Measurements from ENCODE around the gene LRRN4.

Gene LRRN4

GRCh38 chr20:6079016-6079415 lies 25.2 kb upstream of the LRRN4 start:
- H3K79me2 ChIP-seq (ENCODE audit: insufficient read depth, low read length): no peaks in the 10 kb centered on the region
- H3F3A ChIP-seq (ENCODE audit: low read depth): no peaks in the 10 kb centered on the region
- H3K9me2 ChIP-seq (replicated peaks; ENCODE audit: low read depth, low read length): no peaks in the 10 kb centered on the region
- H3K9ac ChIP-seq (ENCODE audit: low read depth, low read length, poor library complexity, severe bottlenecking): no peak overlapping the region
- H2AFZ ChIP-seq (ENCODE audit: low read length): no peak overlapping the region
- TF ChIP-seq CTCF (conservative IDR thresholded peaks at IDR 0.05; ENCODE audit: low read length) (no peak), EZH2phosphoT487 (IDR thresholded peaks at IDR 0.05; ENCODE audit: borderline replicate concordance) (no peak)
- H4K20me1 ChIP-seq (ENCODE audit: insufficient read depth, low read length, poor library complexity, severe bottlenecking): no peaks in the 10 kb centered on the region
- no peaks in the 10 kb centered on the region for H3K36me3 ChIP-seq (ENCODE audit: insufficient read depth, low read length)
- H3K9me3 ChIP-seq (ENCODE audit: insufficient read depth, low read depth, low read length): no peaks in the 10 kb centered on the region
- no peak overlapping the region for H3K4me2 ChIP-seq (ENCODE audit: low read depth, low read length, poor library complexity, severe bottlenecking)
- no peaks in the 10 kb centered on the region for H3K27me3 ChIP-seq (ENCODE audit: insufficient read depth, low read length, poor library complexity, severe bottlenecking)
- H3K4me1 ChIP-seq (ENCODE audit: insufficient read depth, low read length, poor library complexity, severe bottlenecking): no peaks in the 10 kb centered on the region
- no peak overlapping the region for H3K4me3 ChIP-seq (ENCODE audit: low read length, poor library complexity, severe bottlenecking)

- TF ChIP-seq CTCF (conservative IDR thresholded peaks at IDR 0.05; ENCODE audit: low read length): no peak
- TF ChIP-seq EZH2phosphoT487 (IDR thresholded peaks at IDR 0.05; ENCODE audit: borderline replicate concordance): no peak
- Histone ChIP-seq H3K27me3 (ENCODE audit: insufficient read depth, low read length, poor library complexity, severe bottlenecking) (no peaks in the 10 kb centered on the region), H3K36me3 (ENCODE audit: insufficient read depth, low read length) (no peaks in the 10 kb centered on the region)
These were observed 21.8 kb upstream of the LRRN4 start for GRCh38 chr20:6075428-6076219.

GRCh38 chr20:6074784-6075183 lies 20.9 kb upstream of the LRRN4 start:
- no peak overlapping the region for H3K9ac ChIP-seq (ENCODE audit: low read depth, low read length, poor library complexity, severe bottlenecking)
- H3K4me1 ChIP-seq (ENCODE audit: insufficient read depth, low read length, poor library complexity, severe bottlenecking): no peaks in the 10 kb centered on the region
- H3K79me2 ChIP-seq (ENCODE audit: insufficient read depth, low read length): no peaks in the 10 kb centered on the region
- no peak overlapping the region for H3K4me3 ChIP-seq (ENCODE audit: low read length, poor library complexity, severe bottlenecking)
- no peaks in the 10 kb centered on the region for H3K27me3 ChIP-seq (ENCODE audit: insufficient read depth, low read length, poor library complexity, severe bottlenecking)
- no peaks in the 10 kb centered on the region for H3K9me2 ChIP-seq (replicated peaks; ENCODE audit: low read depth, low read length)
- H3K9me3 ChIP-seq (ENCODE audit: insufficient read depth, low read depth, low read length): no peaks in the 10 kb centered on the region
- no peaks in the 10 kb centered on the region for H3F3A ChIP-seq (ENCODE audit: low read depth)
- H2AFZ ChIP-seq (ENCODE audit: low read length): peak overlapping the region; percentile 48; the same call in 1 of the 2 replicates
- no peak overlapping the region for H3K4me2 ChIP-seq (ENCODE audit: low read depth, low read length, poor library complexity, severe bottlenecking)
- TF ChIP-seq CTCF (conservative IDR thresholded peaks at IDR 0.05; ENCODE audit: low read length) (no peak), EZH2phosphoT487 (IDR thresholded peaks at IDR 0.05; ENCODE audit: borderline replicate concordance) (no peak)
- H3K36me3 ChIP-seq (ENCODE audit: insufficient read depth, low read length): no peaks in the 10 kb centered on the region
- no peaks in the 10 kb centered on the region for H4K20me1 ChIP-seq (ENCODE audit: insufficient read depth, low read length, poor library complexity, severe bottlenecking)

More at GRCh38 chr20:6075428-6076219, 21.8 kb upstream of the LRRN4 start:
- Histone ChIP-seq H4K20me1 (ENCODE audit: insufficient read depth, low read length, poor library complexity, severe bottlenecking) (no peaks in the 10 kb centered on the region), H3K4me2 (ENCODE audit: low read depth, low read length, poor library complexity, severe bottlenecking) (no peak overlapping the region), H3K4me1 (ENCODE audit: insufficient read depth, low read length, poor library complexity, severe bottlenecking) (no peaks in the 10 kb centered on the region), H3K9me3 (ENCODE audit: insufficient read depth, low read depth, low read length) (no peaks in the 10 kb centered on the region), H3K79me2 (ENCODE audit: insufficient read depth, low read length) (no peaks in the 10 kb centered on the region), H3K9me2 (replicated peaks; ENCODE audit: low read depth, low read length) (no peaks in the 10 kb centered on the region), H3K9ac (ENCODE audit: low read depth, low read length, poor library complexity, severe bottlenecking) (no peak overlapping the region), H3F3A (ENCODE audit: low read depth) (no peaks in the 10 kb centered on the region), H3K4me3 (ENCODE audit: low read length, poor library complexity, severe bottlenecking) (no peak overlapping the region), H2AFZ (ENCODE audit: low read length) (0 out of 2 replicates have a peak overlapping the region, but pooled peaks have one; percentile 19)
